HL-60 (cell line): ENCODE measurements around the gene BHLHA9.

Experiments
- DNase-seq, 2 experiments: peaks; one replicate each; pipeline ENCODE4 v3.0.0-alpha.2; 2010 to 2020; ENCODE audit warnings: low read depth in 1 of 2, low spot score in 1 of 2
- H3K27ac ChIP-seq: fragments of 250-450 bp; sonication (Bioruptor Pico); replicated peaks from 2 replicates; pipeline ENCODE4 v1.5.1; 2020; ENCODE audit warnings: mild to moderate bottlenecking, moderate library complexity
- H3K27me3 ChIP-seq: fragments of 250-450 bp; sonication (Bioruptor Pico); 2 replicates; pipeline ENCODE4 v1.5.1; 2021; ENCODE audit warnings: mild to moderate bottlenecking, moderate library complexity; ENCODE audit not compliant: insufficient read depth, poor library complexity, severe bottlenecking
- H3K4me3 ChIP-seq: replicated peaks from 2 replicates; pipeline ENCODE4 v1.5.1; 2011; ENCODE audit warnings: mild to moderate bottlenecking, control low read depth, low read length; ENCODE audit not compliant: insufficient read depth
- CTCF ChIP-seq: IDR thresholded peaks from one replicate; pipeline ENCODE4 v1.5.1; 2011; ENCODE audit warnings: low read length, control low read depth, inconsistent platforms; ENCODE audit not compliant: insufficient read depth
- GABPA ChIP-seq: IDR thresholded peaks from 2 replicates; pipeline ENCODE4 v1.6.1; 2012; ENCODE audit warnings: low read depth
- POLR2AphosphoS5 ChIP-seq: IDR thresholded peaks from 2 replicates; pipeline ENCODE4 v1.6.1; 2012; ENCODE audit warnings: low read depth
- REST ChIP-seq: IDR thresholded peaks from 2 replicates; pipeline ENCODE4 v1.6.1; 2012; ENCODE audit warnings: low read depth; ENCODE audit not compliant: insufficient replicate concordance
- SPI1 ChIP-seq: IDR thresholded peaks from 2 replicates; pipeline ENCODE4 v1.6.1; 2012; ENCODE audit warnings: low read depth, mild to moderate bottlenecking, borderline replicate concordance

BHLHA9 gene

GRCh38 chr17:1272701-1273100, 2.5 kb downstream of the BHLHA9 start:
- Histone ChIP-seq H3K4me3 (no peak overlapping the region), H3K27me3 (peaks cover 4% of the 10 kb centered on the region), H3K27ac (no peak overlapping the region)
- TF ChIP-seq SPI1 (no peak), GABPA (no peak), POLR2AphosphoS5 (no peak), CTCF (no peak), REST (no peak)
- no peak for DNase-seq

- H3K27ac ChIP-seq = no peak overlapping the region
- H3K4me3 ChIP-seq = no peak overlapping the region
- H3K27me3 ChIP-seq = peaks cover 4% of the 10 kb centered on the region
- TF ChIP-seq GABPA (no peak), SPI1 (no peak)
- no peak for DNase-seq
These were observed 3.4 kb downstream of the BHLHA9 start for GRCh38 chr17:1273492-1274244.

GRCh38 chr17:1274245-1274608, 4.0 kb downstream of the BHLHA9 start:
- no peak for TF ChIP-seq POLR2AphosphoS5
- H3K27me3 ChIP-seq = peaks cover 4% of the 10 kb centered on the region

GRCh38 chr17:1275205-1275961, 5.1 kb downstream of the BHLHA9 start:
- Histone ChIP-seq H3K4me3 (no peak overlapping the region), H3K27ac (no peak overlapping the region), H3K27me3 (no peaks in the 10 kb centered on the region)
- TF ChIP-seq POLR2AphosphoS5 (no peak), SPI1 (no peak), REST (no peak), CTCF (no peak), GABPA (no peak)
- DNase-seq = no peak

More at GRCh38 chr17:1274245-1274608, 4.0 kb downstream of the BHLHA9 start:
- Histone ChIP-seq H3K4me3 (no peak overlapping the region), H3K27ac (no peak overlapping the region)
- no peak for DNase-seq
